Testis (tissue), 5 donors: ENCODE data around the gene PUS3. TPM values are rescaled to one million over a fixed set of nuclear protein-coding genes. Genes with fewer than 3 reads are reported as not detected.

Experiments used
- DNase-seq: peaks from one replicate; pipeline ENCODE4 v3.0.0-alpha.2; 2019
- H3K27ac ChIP-seq, 2 donors: fragments of 200-600 bp; sonication (generic); one replicate each; pipeline ENCODE4 v1.5.1; 2019
- H3K27me3 ChIP-seq: fragments of 200-600 bp; sonication (generic); one replicate; pipeline ENCODE4 v1.5.1; 2019
- H3K36me3 ChIP-seq: fragments of 200-600 bp; sonication (generic); one replicate; pipeline ENCODE4 v1.5.1; 2017; ENCODE audit warnings: low read depth; ENCODE audit errors: missing control alignments
- H3K4me1 ChIP-seq: fragments of 200-600 bp; sonication (generic); one replicate; pipeline ENCODE4 v1.5.1; 2019
- H3K4me3 ChIP-seq, 2 donors: fragments of 200-600 bp; sonication (generic); one replicate each; pipeline ENCODE4 v1.5.1; 2017 to 2019
- H3K9me3 ChIP-seq: fragments of 200-600 bp; sonication (generic); one replicate; pipeline ENCODE4 v1.5.1; 2017
- POLR2A ChIP-seq: fragments of 450-650 bp; IDR thresholded peaks from one replicate; pipeline ENCODE4 v1.6.1; 2017; ENCODE audit warnings: antibody characterized with exemption, mild to moderate bottlenecking, moderate library complexity
- WGBS, 2 donors: methylation state at CpG; one replicate each; pipeline ENCODE4 v1.1.5; 2018; 5-methylcytosine and 5-hydroxymethylcytosine counted together
- intact Hi-C: fragments of 100-400 bp; cut with DNase I; formaldehyde crosslinking; loops from one replicate; pipeline ENCODE4 v1.15.1; 2023; ENCODE audit warnings: low total_unique reads
- long read RNA-seq, 2 donors: transcript quantifications; one replicate each; lab custom pipeline, GENCODE V29; 2026
- polyA plus RNA-seq: library from polyadenylated mRNA; stranded (reverse); fragments of 350-450 nt; fragmentation: Illumina TruSeq; extraction: RNeasy Lipid Tissue Mini Kit (QIAGEN cat#74804); gene quantifications from one replicate; pipeline ENCODE4 v1.2.3, GENCODE V29; 2014; ENCODE audit warnings: low read depth, low replicate concordance; ENCODE audit not compliant: insufficient read depth
- total RNA-seq, 2 donors: library from RNA; depleted of rRNA; stranded (reverse); fragments of >200 nt; gene quantifications; one replicate each; pipeline ENCODE4 v1.2.3, GENCODE V29; 2016
- TF ChIP-seq, protein P1 (sequence below), 3 experiments: fragments of 450-650 bp in 2 of 3; fragments of 200-600 bp in 1 of 3; sonication (generic) in 1 of 3; IDR thresholded peaks; one replicate each; pipeline ENCODE4 v1.5.1; 2016 to 2019; ENCODE audit warnings: antibody characterized with exemption in 3 of 3, mild to moderate bottlenecking in 2 of 3, moderate library complexity in 1 of 3

PUS3 gene, protein sequence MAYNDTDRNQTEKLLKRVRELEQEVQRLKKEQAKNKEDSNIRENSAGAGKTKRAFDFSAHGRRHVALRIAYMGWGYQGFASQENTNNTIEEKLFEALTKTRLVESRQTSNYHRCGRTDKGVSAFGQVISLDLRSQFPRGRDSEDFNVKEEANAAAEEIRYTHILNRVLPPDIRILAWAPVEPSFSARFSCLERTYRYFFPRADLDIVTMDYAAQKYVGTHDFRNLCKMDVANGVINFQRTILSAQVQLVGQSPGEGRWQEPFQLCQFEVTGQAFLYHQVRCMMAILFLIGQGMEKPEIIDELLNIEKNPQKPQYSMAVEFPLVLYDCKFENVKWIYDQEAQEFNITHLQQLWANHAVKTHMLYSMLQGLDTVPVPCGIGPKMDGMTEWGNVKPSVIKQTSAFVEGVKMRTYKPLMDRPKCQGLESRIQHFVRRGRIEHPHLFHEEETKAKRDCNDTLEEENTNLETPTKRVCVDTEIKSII
- total RNA-seq: 1 to 10 TPM; 6.1 to 9.4 TPM
- 8.4 TPM for polyA plus RNA-seq
- long read RNA-seq, donor 1, partial matches to known transcripts: 0 of 6 reads
- long read RNA-seq, donor 1, other reads (novel, unspliced or antisense): 0 of 6 reads
- long read RNA-seq, donor 2, partial matches to known transcripts: 0 of 4 reads
- long read RNA-seq, donor 2, other reads (novel, unspliced or antisense): 0 of 4 reads

DNA sequence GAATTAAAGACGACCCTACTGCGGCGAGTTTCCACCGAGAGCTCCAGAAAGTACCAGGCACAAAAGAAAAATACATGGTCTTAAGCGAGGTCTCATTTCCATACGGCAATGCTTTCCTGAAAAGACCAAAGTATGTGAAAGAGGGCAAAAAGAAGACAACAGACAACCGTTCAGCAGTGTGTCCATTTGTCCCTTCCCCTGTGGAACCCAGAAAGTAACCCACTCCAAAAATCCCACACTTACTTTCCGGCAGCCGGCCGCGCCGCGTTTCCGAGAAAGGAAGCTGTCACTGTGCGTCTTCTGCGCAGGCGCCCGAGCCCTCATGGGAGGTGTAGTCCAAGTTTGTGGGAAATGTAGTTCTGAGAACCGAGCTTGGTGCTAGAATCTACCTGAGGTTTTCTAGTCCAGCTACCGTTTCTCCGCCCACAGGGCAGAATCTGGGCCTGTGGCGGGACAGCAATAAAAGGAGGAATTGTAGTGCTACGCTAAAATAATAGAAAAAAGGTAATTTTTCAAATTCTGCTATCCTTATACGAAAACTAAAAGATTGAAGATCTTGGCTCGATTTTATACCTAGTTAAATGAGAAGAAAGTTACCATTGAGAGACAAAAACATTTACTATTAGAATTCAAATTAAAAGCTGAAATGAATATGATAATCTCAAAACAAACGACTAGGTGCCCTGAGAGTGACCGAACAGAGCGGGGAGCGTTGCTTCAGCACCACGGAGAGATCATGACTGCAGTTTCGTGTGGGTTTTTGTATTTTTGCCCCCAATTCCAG is at the start of gene PUS3:
Gene PUS3, minus strand, starts transcription at position 280 of the 784 bp plus-strand sequence. CDS start 6,922 bp downstream, outside the sequence.
- H3K4me3 ChIP-seq: peak within 1 kb of the TSS; percentile 55 to 70
- peaks cover 6% of the 10 kb centered on the region for H3K4me1 ChIP-seq
- no peaks in the 10 kb centered on the region for H3K9me3 ChIP-seq
- intact Hi-C loops: no loop called here
- WGBS, 2 donors: 1% methylated on average over 31 of the region's 31 CpGs
- peak within 1 kb of the TSS; percentile 14 to 42 for H3K27ac ChIP-seq
- TF ChIP-seq POLR2A: no peak
- peak; percentile 94 for DNase-seq
- no peaks in the 10 kb centered on the region for H3K27me3 ChIP-seq
- H3K36me3 ChIP-seq: no peaks in the 10 kb centered on the region

DNA sequence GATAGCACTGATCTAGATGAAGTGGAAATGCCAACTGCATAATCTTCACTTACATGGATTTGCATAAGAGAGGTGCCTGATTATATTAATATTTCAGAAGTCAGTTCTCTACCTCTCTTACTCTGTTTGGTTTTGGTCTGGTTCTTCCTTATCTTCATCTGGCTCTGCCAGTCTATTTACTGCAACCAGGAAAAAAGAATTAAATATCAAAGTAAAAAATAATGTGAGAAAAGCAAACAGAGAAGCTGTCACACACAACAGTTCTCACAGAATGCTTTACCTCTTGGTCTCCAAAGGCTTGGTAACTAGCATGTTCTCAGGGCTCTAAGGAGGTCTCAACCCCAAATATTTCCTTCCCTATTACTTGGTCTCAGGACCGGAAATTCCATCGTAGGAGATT is 49.6 kb upstream of the PUS3 start:
- Histone ChIP-seq H3K4me1 (peaks cover 5% of the 10 kb centered on the region), H3K4me3 (no peak overlapping the region), H3K36me3 (no peaks in the 10 kb centered on the region), H3K9me3 (no peaks in the 10 kb centered on the region), H3K27me3 (no peaks in the 10 kb centered on the region), H3K27ac (no peak overlapping the region)
- no peak for DNase-seq
- WGBS, 2 donors: 68 to 73% methylated on average over 2 of the region's 2 CpGs
- intact Hi-C loops: no loop called here
- TF ChIP-seq, protein P1, sequence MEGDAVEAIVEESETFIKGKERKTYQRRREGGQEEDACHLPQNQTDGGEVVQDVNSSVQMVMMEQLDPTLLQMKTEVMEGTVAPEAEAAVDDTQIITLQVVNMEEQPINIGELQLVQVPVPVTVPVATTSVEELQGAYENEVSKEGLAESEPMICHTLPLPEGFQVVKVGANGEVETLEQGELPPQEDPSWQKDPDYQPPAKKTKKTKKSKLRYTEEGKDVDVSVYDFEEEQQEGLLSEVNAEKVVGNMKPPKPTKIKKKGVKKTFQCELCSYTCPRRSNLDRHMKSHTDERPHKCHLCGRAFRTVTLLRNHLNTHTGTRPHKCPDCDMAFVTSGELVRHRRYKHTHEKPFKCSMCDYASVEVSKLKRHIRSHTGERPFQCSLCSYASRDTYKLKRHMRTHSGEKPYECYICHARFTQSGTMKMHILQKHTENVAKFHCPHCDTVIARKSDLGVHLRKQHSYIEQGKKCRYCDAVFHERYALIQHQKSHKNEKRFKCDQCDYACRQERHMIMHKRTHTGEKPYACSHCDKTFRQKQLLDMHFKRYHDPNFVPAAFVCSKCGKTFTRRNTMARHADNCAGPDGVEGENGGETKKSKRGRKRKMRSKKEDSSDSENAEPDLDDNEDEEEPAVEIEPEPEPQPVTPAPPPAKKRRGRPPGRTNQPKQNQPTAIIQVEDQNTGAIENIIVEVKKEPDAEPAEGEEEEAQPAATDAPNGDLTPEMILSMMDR (IDR thresholded peaks at IDR 0.05): no peak
- TF ChIP-seq POLR2A: no peak

DNA sequence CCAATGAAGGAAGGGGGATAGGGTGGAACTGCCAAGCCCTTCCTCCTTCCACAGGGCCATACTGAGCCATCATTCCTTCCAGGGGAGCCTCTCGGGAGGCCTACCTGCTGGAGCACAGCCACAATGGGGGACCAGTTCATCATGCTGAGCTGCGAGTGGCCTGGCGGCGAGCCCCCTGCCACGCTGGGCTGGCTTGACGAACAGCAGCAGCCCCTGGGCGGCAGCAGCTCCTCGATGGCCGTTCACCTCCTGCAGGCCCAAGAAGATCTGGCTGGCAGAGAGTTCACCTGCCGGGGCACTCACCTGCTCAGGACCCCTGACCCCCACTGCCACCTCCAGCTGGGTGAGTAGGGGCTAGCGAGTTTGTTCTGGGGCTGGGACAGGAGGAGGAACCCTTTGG is 48.7 kb upstream of the PUS3 start:
- 74 to 76% methylated on average over 11 of the region's 11 CpGs for WGBS, 2 donors
- DNase-seq: no peak
- H3K27ac ChIP-seq: no peak overlapping the region
- H3K27me3 ChIP-seq: no peaks in the 10 kb centered on the region
- H3K4me1 ChIP-seq: peaks cover 5% of the 10 kb centered on the region
- no peaks in the 10 kb centered on the region for H3K36me3 ChIP-seq
- no peak overlapping the region for H3K4me3 ChIP-seq
- TF ChIP-seq, protein P1 (IDR thresholded peaks at IDR 0.05): no peak
- no peak for TF ChIP-seq POLR2A
- H3K9me3 ChIP-seq: no peaks in the 10 kb centered on the region
- intact Hi-C loops: no loop called here

DNA sequence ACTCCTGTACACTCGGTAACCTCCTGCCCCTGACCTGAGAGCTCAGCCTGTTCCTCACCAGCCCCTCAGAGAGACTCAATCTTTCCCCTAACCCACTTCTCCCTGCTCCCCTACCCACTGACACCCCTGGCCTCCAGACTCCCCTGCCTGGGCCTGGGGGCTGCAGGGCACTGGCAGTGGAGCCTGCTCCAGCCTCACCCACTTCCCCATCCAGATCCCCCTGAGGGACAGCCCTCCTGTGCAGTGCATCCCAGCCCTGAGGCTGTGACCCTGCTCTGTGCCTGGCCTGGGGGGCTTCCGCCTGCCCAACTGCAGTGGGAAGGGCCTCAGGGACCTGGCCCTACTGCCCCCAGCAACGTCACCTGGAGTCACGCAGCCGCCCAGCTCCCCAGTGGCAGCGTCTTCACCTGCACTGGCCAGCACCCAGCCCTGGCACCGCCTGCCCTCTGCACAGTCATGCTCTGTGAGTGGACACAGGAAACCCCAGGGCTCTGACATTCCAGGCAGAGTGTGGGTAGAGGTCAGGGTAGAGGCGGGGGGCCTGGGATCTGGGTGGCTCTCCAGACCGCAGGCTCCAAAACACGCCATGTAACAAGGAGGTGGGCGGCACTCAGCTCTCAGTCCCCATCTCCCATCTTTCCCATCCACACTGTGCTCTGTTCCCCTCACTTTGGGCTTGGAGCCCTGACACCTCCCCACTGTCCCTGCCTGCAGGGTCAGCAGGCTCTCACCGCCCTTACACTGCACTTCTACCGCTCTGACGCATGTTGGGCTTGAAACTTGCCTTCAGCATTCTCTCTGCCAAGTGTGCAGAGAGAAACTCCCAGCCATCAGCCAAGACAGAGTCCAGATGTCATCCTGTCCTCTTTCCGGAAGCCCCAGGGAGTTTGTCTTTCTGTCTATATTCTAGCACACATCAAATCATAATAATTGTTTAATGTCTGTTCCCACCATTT is 48.0 kb upstream of the PUS3 start:
- TF ChIP-seq, protein P1 (IDR thresholded peaks at IDR 0.05): no peak
- TF ChIP-seq POLR2A: no peak
- 68 to 71% methylated on average over 15 of the region's 15 CpGs for WGBS, 2 donors
- intact Hi-C loops: no loop called here

More for the DNA sequence above, 48.0 kb upstream of the PUS3 start:
- DNase-seq: peak; percentile 48
- H3K4me1 ChIP-seq: peaks cover 5% of the 10 kb centered on the region
- H3K27me3 ChIP-seq: no peaks in the 10 kb centered on the region
- H3K4me3 ChIP-seq: no peak overlapping the region
- no peaks in the 10 kb centered on the region for H3K9me3 ChIP-seq
- no peaks in the 10 kb centered on the region for H3K36me3 ChIP-seq
- H3K27ac ChIP-seq: no peak overlapping the region
